ENCODE results near the gene SLC11A1.

The SLC11A1 gene

DNA sequence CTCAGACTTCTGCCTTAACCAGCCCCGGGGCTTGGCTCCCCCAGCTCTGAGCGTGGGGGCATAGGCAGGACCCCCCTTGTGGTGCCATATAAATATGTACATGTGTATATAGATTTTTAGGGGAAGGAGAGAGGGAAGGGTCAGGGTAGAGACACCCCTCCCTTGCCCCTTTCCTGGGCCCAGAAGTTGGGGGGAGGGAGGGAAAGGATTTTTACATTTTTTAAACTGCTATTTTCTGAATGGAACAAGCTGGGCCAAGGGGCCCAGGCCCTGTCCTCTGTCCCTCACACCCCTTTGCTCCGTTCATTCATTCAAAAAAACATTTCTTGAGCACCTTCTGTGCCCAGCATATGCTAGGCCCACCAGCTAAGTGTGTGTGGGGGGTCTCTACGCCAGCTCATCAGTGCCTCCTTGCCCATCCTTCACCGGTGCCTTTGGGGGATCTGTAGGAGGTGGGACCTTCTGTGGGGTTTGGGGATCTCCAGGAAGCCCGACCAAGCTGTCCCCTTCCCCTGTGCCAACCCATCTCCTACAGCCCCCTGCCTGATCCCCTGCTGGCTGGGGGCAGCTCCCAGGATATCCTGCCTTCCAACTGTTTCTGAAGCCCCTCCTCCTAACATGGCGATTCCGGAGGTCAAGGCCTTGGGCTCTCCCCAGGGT lies 23.1 kb downstream of the SLC11A1 start:
- no peak for DNase-seq (ENCODE audit: low spot score)

GRCh38 chr2:218405746-218406208 lies 23.7 kb downstream of the SLC11A1 start:
- no peak for DNase-seq (ENCODE audit: low spot score)

DNA sequence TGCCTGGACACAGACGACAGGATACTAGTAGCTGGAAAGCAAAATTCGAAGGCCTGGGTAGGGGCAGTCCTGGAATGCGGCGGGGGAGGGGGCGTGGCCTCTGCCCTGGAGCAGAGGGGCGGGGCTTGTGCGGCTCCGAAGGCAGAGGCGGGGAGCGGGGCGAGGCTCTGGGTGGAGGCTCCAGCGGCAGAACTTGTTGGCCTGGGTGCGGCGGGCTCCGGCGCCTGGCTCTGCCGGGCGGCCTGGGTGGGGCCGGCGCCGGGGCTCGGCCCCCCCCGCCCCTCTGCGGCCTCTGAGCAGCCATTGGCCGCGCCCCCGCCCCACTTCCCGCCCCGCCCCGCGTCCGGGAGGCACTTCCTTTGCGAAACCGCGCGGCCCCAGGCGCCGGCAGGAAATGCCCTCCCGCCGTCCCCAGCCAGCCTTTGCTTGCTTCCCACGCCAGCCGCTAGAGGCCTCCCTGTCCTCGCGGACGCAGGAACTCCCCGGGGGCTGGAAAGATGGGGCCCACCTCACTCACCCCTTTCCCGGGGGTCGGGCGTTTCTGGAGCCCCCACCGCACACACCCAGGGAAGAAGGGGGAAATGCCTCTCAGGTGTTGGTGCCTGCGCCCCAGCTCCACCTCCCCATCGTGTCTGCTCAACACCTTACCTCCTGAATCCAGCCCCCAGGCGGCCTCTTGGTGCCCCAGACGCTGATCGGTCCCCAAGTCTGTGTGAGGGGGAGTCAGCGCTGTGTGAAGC lies 24.3 kb downstream of the SLC11A1 start:
- peak; percentile 95 for DNase-seq (ENCODE audit: low spot score)

- DNase-seq (ENCODE audit: low spot score), result no peak
Observed at GRCh38 chr2:218406949-218407618, 25.0 kb downstream of the SLC11A1 start.

DNA sequence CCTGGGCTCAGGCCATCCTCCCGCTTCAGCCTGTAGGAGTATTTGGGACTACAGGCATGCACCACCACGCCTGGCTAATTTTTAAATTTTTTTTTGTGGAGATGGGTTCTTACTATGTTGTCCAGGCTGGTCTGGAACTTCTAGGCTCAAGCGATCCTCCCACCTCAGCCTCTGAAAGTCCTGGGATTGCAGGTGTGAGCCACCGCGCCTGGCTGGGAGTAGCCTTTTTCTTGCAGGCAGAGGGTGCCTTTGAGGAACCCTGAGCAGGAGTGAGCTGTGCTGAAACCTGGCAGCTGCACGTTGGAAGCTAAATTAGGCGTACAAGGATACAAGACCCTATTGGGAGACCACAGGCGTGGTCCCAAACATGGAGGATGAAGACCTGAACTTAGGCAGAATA lies 25.6 kb downstream of the SLC11A1 start:
- DNase-seq (ENCODE audit: low spot score), result no peak

GRCh38 chr2:218418321-218418716 lies 36.2 kb downstream of the SLC11A1 start:
- no peak for DNase-seq (ENCODE audit: low spot score)

DNA sequence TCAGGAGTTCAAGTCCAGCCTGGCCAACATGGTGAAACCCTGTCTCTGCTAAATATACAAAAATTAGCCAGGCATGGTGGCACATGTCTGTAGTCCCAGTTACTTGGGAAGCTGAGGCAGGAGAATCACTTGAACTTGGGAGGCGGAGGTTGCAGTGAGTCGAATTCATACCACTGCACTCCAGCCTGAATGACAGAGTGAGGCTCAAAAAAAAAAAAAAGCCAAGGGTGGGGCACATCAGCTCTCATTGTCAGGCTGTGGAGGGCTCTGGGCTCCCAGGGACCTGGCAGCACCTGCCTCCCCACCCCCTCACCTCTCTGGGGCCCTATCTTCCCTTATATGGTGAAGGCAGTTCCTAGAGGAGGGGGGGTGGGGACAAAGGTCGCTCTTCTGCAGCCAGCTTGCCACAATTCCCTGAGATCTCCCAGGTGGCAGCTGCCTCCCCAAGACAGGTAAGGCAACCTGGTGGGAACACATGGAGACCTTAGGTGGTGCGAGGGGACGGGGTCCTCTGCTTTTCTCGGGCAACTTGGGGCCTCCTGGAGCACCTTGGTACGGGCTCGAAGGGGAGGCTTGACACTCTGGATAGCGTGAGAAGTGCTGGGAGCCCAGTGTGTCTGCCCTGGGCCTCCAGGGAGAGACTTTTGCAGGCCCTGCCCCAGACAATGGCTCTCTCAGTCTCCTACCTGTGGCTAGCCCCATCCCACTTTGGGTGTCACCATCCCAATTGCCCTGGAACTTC lies 36.8 kb downstream of the SLC11A1 start, which contains the start of gene VIL1:
Gene VIL1 (plus strand): TSS at position 407 of the 742 bp plus-strand sequence. CDS start 4,656 bp downstream, outside the sequence.
- DNase-seq (ENCODE audit: low spot score), result no peak

DNA sequence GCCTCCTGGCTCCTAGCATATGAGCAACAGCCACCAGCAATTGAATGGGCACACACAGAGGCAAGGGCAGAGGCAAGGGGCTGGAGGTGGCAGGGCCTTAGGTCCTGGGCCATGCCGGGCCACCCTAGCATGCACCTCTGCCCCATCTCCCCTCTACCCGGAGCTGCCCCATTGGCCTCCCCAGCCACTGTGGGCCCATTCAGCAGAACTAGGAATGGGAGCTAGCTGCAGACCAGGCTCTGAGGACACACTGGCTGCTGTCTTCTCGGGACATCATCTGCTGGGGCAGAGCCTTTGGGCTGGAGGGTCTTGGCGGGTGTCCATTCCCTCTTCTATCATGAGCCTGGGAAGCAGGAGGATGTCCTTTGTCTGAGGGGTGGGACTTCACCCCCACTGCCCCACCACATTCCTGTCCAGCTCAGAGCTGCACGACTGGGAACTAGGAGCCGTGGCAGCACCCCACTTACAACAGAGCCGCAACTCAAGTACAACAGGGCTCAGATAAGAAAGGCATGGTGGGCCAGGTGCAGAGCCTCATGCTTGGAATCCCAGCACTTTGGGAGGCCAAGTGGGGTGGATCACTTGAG lies 37.6 kb downstream of the SLC11A1 start:
- no peak for DNase-seq (ENCODE audit: low spot score)

DNA sequence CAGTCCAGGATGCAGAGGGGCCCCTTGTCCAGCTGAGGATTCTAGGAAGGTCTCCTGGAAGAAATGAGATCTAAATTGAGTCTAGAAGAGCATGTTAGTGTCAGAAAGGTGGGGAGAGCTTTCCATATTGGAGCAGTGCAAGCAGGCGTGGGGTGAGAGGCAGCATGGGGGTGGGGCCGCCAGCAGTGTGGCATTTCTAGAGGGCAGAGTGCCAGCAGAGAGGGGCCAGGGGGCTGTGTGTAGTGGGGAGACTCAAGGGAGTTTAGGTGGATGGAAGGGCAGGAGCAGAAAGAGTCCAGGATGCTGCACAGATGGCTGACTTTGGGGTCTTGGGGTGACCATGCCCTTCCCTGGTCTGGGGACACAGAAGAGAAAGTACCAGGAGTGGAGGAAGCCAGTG lies 39.0 kb downstream of the SLC11A1 start:
- no peak for DNase-seq (ENCODE audit: low spot score)

GRCh38 chr2:218422403-218423086 lies 40.5 kb downstream of the SLC11A1 start:
- no peak for DNase-seq (ENCODE audit: low spot score)

DNA sequence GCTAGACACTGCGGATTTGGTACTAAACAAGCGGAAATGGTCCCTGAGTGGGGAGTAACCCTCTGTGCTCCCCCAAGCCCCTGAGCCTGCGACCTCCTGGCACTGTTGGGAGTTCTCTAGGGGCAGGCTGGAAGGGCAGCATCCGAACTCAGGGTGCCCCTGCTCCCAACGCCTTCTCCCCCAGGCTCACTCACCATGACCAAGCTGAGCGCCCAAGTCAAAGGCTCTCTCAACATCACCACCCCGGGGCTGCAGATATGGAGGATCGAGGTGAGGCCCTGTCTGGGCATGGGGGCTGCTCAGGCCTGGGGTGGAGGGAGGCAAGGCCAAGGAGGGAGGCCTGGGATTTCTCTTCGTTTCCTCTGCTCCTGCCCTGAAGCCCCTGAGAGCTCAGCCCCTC lies 41.5 kb downstream of the SLC11A1 start:
- no peak for DNase-seq (ENCODE audit: low spot score)

DNA sequence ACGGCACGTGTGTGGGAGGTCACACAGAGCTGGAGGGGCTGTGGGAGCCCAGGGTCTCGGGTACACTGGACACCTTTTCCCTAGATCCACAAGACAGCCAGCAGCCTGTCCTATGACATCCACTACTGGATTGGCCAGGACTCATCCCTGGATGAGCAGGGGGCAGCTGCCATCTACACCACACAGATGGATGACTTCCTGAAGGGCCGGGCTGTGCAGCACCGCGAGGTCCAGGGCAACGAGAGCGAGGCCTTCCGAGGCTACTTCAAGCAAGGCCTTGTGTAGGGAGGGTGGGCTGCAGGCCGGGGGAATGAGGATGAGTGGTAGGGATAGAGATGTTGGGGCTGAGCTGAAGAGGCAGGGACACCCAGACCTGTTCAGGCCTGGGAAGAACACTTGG lies 43.5 kb downstream of the SLC11A1 start:
- no peak for DNase-seq (ENCODE audit: low spot score)

DNA sequence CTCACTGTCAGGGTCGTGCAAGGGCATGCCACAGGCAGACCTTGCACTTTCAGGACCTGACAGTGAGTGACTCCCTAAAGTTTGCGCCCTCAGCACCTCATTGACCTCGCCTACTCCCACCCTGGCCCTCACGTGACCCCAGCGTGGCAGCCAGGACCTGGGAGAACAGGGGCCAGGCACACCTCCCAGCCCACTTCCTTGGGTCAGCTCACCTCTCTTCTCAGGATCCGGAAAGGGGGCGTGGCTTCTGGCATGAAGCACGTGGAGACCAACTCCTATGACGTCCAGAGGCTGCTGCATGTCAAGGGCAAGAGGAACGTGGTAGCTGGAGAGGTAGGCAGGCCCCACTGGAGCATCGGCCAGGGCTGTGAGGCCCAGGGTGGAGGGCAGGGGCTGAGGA lies 45.7 kb downstream of the SLC11A1 start:
- no peak for DNase-seq (ENCODE audit: low spot score)

DNA sequence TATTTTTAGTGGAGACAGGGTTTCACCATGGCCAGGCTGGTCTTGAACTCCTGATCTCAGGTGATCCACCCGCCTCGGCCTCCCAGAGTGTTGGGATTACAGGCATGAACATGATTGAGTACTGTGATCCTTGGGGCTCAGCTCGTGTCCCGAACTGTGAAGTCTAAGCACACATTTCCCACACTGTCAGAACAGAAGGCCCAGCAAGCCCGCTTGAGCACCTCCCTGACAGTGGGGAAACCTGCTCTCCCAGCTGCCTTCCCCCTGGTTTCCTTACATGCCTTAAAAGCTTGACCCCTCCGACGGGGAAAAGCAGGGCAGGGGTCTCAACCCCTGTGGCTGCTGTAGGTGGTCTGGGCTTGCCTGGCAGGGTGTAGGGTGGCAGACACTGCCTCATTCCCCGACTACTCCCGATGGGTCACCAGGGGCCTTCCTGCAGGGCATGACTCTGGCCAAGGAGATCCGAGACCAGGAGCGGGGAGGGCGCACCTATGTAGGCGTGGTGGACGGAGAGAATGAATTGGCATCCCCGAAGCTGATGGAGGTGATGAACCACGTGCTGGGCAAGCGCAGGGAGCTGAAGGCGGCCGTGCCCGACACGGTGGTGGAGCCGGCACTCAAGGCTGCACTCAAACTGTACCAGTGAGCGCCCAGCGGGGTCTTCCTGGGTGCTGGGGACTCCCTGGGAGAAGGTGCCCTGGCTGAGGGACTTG lies 46.9 kb downstream of the SLC11A1 start:
- no peak for DNase-seq (ENCODE audit: low spot score)

DNA sequence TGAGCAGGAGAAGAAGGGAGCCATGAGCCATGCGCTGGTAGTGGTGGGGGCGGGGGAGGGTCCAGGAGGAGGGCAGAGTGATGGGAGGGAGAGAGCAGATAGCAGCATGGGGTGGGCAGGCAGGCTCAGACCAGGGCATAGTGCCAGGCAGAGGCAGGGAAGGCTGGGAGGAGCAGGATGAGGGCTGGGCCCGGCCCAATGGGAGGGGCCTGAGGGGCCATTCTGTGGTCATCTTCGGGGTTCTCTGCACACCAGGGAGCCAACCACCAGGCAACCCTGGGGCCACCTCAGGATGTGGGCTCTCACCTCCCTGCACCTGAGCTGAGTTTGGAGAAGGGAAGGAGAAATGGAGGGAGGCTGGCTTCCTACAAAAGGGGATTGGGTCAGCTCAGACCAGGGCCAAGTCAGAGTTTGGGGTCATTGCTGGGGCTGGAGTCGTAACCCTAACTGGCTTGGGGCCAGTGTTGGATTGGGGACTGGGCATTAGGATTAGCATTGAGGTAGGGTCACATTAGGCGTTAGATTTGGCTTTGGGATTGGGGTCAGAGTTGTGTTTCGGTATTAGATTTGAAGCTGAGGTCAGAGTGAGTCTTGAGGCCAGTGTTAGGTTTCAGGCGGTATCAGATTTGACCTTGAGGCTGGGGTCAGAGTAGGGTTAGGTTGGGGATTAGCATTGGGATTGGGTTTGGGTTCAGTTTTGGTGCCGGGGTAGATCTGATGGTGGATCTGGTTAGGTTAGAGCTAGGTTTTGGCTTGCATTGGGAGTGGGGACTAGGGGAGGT lies 48.0 kb downstream of the SLC11A1 start:
- no peak for DNase-seq (ENCODE audit: low spot score)

DNA sequence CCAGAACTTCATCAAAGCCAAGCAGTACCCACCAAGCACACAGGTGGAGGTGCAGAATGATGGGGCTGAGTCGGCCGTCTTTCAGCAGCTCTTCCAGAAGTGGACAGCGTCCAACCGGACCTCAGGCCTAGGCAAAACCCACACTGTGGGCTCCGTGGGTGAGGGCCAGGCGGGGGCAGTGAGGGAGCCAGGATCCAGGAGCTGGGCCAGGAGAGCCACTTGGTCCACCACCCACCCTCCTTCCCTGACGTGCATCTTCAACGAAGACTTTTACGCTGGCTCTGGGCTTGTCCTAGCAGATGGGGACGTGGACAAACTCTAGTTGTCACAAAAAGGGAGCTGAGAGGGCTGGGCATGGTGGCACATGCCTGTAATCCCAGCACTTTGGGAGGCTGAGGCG lies 48.6 kb downstream of the SLC11A1 start:
- no peak for DNase-seq (ENCODE audit: low spot score)

GRCh38 chr2:218431878-218432277 lies 49.8 kb downstream of the SLC11A1 start:
- no peak for DNase-seq (ENCODE audit: low spot score)

- DNase-seq (ENCODE audit: low spot score), result no peak
Observed at GRCh38 chr2:218432676-218433365, 50.7 kb downstream of the SLC11A1 start.

DNA sequence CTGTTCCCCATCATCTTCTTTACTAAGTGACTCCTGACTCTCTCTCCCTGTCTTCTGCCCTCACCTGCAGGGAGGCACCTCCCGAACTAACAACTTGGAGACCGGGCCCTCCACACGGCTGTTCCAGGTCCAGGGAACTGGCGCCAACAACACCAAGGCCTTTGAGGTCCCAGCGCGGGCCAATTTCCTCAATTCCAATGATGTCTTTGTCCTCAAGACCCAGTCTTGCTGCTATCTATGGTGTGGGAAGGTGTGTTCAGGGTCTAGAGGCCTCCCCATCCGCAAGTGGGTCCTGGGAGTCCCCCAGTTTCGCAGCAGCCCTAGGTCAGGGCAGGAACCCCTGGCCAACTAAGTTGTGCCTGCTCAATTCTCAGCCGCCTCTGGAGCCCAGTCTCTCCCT lies 52.4 kb downstream of the SLC11A1 start:
- DNase-seq (ENCODE audit: low spot score), result no peak

All from D341Med (cell line).